ENCODE data around the gene JDP2. TPM values are rescaled to one million over a fixed set of nuclear protein-coding genes. Genes with fewer than 3 reads are reported as not detected.

The JDP2 gene
- total and polyA plus RNA-seq, 2 donors (not counting 1 experiment from before 2014, with no cell fraction given): 7.9 to 17.9 TPM

GRCh38 chr14:75418850-75419768 lies 8.7 kb upstream of the JDP2 start:
- no peaks in the 10 kb centered on the region for H3K27me3 Mint-ChIP-seq

More at GRCh38 chr14:75418850-75419768, 8.7 kb upstream of the JDP2 start:
- H3K9me3 ChIP-seq (ENCODE audit: control extremely low read depth in 1 of 3, control insufficient read depth in 2 of 3, insufficient read depth in 1 of 3, low read length in 2 of 3): no peaks in the 10 kb centered on the region
- ChIA-PET CTCF (no interaction called here), POLR2A (no interaction called here)
- H2AFZ ChIP-seq (ENCODE audit: insufficient read depth, low read depth, low read length, poor library complexity, severe bottlenecking): peak overlapping the region; percentile 43
- no peak overlapping the region for H3K27ac ChIP-seq (ENCODE audit: low read length in 2 of 2)
- Mint-ChIP-seq H3K27ac (peak overlapping the region; percentile 33), H3K9me3 (ENCODE audit: insufficient read depth) (no peaks in the 10 kb centered on the region), H3K4me1 (peaks cover 17% of the 10 kb centered on the region), H3K4me3 (peak overlapping the region; percentile 52)
- ATAC-seq (ENCODE audit: low read depth) (peak; percentile 73), DNase-seq (peak; percentile 50)
- no peak for TF ChIP-seq CTCF (IDR thresholded peaks at IDR 0.05)
- TF ChIP-seq EZH2 (IDR thresholded peaks at IDR 0.05; ENCODE audit: borderline replicate concordance, insufficient read depth, low read depth, low read length, poor library complexity, severe bottlenecking): no peak
- no peaks in the 10 kb centered on the region for H3K36me3 ChIP-seq (replicated peaks in 1 of 2; ENCODE audit: control extremely low read depth in 1 of 2, control insufficient read depth in 1 of 2, extremely low read depth in 1 of 2, insufficient read depth in 2 of 2, low read length in 1 of 2)
- no peaks in the 10 kb centered on the region for H3K79me2 ChIP-seq (ENCODE audit: control insufficient read depth, insufficient read depth, low read length)
- H3K4me2 ChIP-seq (replicated peaks; ENCODE audit: low read depth, low read length, poor library complexity, severe bottlenecking): peak overlapping the region; percentile 57
- peak overlapping the region in 1 of 5 experiments; percentile 0 for H3K4me3 ChIP-seq (ENCODE audit: control extremely low read depth in 1 of 5, extremely low read depth in 1 of 5, insufficient read depth in 1 of 5, low read depth in 2 of 5, low read length in 4 of 5)
- WGBS (ENCODE audit: insufficient coverage): 14% methylated on average over 12 of the region's 16 CpGs
- no peaks in the 10 kb centered on the region for H3K27me3 ChIP-seq (replicated peaks in 1 of 4; ENCODE audit: control extremely low read depth in 1 of 4, control insufficient read depth in 3 of 4, insufficient read depth in 4 of 4, low read length in 3 of 4)
- H4K20me1 ChIP-seq (ENCODE audit: control insufficient read depth, insufficient read depth, low read length, poor library complexity, severe bottlenecking): no peaks in the 10 kb centered on the region
- peak overlapping the region; percentile 15 for H3K9ac ChIP-seq (ENCODE audit: low read length)
- H3K4me1 ChIP-seq (ENCODE audit: control insufficient read depth in 2 of 2, insufficient read depth in 2 of 2, low read length in 2 of 2): peaks cover 13 to 14% of the 10 kb centered on the region in 2 donors
- intact Hi-C loops (cut with micrococcal nuclease): no loop called here

All from B cell (primary cell).